Stimulated activated CD8-positive, alpha-beta memory T cell treated with anti-CD3 and anti-CD28 coated beads, Interleukin-7, amount 100 ng/mL, for 24 hours (primary cell): ENCODE measurements around the gene RFT1.

Experiments
- DNase-seq: peaks from one replicate; pipeline ENCODE4 v3.0.0-alpha.2; 2020; ENCODE audit warnings: low read depth

Gene RFT1

DNA sequence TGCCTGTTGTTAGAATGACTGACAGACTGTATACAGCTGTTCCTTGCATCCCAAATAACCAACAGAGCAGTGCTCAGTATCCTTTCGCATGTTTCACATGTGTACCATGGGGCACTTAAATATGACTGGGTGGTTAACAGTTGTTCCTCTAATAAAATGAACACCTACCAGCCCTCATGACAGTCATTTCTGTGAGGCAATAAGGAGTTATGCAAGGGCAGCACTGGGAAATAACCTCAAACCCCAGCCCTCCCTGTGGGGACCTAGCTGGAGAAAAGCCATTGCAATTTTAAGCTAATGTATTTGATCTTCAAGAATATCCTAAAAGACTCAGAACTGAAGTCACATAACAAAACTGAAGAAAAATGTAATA, 7.3 kb downstream of the RFT1 start:
- no peak for DNase-seq

GRCh38 chr3:53122255-53122932, 7.8 kb downstream of the RFT1 start:
- DNase-seq, result no peak

GRCh38 chr3:53120336-53120735, 9.9 kb downstream of the RFT1 start:
- DNase-seq, result no peak

DNA sequence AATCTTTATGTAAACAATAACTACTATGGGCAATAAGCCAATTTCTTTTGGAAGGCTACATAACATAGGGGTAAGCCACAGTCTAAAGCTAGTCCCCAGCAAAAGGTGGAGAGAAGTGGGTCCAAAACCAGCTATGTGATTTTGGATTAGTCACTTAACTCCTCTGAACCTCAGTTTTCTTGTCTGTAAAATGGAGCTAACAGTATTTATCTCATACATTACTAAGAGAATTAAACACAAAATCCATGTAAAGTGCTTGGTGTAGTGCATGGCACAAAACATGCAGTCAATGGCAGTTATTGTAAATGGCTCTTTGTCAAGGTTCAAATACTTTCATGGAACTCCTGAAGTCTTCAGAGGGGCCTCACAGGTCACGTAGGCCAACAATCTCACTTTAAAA, 13.3 kb downstream of the RFT1 start:
- DNase-seq, result no peak

DNA sequence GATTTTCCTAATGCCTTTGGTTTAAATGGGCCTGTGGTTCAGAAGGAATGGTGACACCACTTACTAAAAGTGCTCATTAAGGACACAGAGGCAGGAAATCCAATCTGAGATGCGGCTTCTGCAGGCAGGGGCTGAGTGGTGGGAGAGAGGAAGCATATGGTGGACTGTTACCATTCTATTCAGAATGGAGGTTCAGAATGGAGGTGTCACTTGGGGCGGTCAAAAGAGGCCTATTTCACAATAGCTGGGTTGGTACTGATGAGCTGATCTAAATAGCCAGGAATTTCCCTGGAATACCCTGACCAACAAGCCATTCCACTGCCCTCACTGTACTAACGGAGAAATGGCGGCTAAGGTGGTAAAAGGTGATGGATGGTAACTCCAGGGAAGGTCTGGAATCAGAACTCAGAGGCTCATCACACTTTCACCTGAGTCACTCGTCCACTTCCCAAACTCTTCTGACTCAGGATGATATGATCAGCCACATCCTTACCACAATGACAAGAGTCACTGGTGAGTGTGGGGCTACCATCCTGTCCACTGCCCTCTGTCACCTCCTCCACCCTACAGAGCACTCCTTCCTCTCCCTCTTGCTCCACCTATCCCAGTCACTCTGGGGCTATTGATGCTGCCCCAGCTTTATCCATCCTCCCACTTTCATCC, 15.7 kb downstream of the RFT1 start:
- no peak for DNase-seq

GRCh38 chr3:53114011-53114400, 16.2 kb downstream of the RFT1 start:
- DNase-seq, result peak; percentile 63

- no peak for DNase-seq
These were observed 16.8 kb downstream of the RFT1 start for GRCh38 chr3:53113293-53114010.

DNA sequence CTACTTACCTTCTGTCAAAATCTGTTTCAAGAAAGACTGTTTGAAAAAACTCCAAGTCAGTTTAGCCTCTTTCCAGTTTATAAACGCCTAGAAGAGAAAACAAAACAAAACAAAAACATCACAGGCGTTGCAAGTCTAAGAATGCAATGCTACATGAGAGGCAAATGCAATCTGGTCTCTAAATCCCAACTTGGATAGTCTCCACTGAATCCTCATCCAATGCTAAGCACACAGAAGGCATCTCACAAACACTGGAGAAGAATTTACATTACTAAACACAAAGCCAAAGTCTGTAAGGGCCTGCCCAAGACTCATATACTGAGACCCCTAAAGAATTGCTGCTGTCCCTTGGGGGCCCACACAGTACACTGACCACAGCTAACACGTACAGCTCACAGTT, 18.4 kb downstream of the RFT1 start:
- no peak for DNase-seq

DNA sequence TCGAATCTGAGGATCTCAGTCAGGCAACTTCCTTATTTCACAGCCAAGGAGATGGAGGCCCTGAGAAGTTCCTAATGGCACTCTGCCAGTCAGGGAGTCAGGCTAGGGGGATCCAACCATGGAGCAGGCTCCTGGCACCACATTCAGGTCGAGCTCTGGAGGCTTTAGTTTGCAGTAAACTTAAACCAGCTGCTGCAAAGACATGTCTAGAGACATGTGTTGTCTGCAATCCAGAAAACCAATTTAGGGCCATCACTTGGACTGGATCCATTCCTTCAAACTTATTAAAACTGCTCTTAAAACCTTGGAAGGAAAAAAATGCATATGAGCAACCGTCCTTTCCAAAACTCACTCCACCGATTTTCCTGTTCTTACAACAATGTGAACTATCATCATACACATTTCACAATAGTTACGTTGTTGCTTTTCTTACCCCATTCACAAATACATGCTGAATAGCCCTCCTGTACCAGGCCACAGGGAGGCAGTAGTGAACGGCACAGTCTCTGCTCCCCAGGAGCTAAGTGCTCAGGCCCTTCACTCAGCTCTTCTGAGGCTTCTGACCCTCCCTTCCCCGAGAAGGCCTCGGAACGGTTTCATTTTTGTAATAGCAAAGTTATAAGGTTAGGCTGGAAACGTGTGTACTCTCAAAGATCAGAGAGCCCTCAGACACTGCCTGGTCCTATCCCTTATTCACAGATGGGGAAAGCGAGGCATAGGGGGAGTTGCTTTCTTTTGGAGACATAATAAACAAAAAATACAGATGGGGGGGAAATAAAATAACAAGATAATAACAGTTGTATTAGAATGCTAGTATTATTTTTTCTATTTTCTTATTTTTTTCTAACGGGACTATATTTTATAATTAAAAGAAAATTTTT, 20.1 kb downstream of the RFT1 start:
- DNase-seq, result no peak

DNA sequence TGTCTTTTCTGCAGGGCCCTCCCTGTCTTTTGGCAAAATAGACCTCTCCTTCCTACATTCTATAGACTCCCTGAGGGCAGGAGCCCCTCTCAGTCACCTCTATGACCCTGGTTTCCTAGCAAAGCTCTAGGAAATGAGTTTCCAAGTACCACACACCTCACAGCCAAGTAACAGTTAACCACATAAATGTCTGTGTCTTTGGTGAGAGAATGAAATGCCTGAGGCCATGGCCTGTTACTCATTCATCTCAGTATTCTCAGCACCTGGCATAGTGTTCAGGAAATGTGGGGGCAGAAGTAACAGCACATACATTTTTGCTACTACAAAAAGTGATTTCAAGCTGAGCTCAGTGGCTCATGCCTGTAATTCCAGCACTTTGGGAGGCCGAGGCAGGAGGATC, 21.0 kb downstream of the RFT1 start:
- no peak for DNase-seq

GRCh38 chr3:53104762-53105161, 25.5 kb downstream of the RFT1 start:
- no peak for DNase-seq

DNA sequence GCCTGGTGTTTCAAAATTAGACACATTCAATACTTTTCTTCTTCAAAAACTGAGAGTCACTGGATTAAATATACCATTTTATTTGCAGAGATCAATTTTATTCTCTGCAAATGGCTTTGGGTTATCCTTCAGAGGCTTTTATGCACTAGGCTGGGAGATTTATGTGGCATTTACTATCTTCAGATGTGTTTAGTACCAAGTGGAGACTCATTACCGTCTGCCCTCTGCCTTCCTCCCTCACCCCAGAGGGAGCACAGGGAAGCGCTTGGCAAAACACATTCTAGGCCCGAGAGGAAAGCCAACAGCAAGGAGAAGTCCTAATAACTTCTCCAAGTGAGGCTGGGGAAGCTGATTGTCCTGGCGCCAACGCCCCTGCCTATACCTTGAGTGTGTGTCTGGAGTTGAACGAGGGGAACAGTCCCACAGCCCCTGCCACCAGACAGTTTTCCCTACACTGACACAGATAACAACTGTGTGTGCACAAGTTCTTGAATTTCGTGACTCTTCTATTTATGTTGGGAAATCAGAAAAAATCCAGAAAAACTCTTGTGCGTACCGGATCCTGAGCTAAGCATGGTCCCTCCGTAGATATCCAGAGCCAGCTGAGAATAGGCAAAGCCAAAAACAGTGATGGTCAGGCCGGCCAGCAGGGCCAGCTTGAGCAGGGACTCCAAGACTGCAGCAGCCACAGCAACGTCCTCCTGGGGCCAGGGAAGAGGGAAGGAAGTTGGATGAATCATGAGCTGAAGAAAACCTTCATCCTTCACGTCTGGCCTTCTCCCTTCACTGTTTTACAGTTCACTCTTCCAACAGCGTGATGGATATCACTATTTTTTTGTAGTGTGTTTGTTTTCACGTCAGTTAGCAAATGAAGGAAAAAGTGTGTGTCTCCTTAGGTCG, 26.6 kb downstream of the RFT1 start:
- DNase-seq, result no peak

GRCh38 chr3:53102601-53103147, 27.6 kb downstream of the RFT1 start:
- no peak for DNase-seq

DNA sequence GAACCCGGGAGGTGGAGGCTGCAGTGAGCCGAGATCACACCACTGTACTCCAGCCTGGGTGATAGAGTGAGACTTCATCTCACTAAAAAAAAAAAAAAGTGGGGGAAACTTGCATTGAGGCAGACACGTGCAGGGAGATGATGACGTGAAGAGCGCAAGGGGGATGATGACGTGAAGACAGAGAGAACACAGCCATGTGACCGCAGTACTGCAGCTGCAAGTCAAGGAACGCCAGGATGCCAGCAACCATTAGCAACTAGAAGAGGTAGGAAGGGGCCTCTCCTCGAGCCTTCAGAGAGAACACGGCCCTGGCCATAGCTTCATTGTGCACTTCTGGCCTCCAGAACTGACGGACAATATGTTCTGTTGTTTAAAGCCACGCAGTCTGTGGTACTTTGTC, 28.3 kb downstream of the RFT1 start:
- DNase-seq, result no peak

DNA sequence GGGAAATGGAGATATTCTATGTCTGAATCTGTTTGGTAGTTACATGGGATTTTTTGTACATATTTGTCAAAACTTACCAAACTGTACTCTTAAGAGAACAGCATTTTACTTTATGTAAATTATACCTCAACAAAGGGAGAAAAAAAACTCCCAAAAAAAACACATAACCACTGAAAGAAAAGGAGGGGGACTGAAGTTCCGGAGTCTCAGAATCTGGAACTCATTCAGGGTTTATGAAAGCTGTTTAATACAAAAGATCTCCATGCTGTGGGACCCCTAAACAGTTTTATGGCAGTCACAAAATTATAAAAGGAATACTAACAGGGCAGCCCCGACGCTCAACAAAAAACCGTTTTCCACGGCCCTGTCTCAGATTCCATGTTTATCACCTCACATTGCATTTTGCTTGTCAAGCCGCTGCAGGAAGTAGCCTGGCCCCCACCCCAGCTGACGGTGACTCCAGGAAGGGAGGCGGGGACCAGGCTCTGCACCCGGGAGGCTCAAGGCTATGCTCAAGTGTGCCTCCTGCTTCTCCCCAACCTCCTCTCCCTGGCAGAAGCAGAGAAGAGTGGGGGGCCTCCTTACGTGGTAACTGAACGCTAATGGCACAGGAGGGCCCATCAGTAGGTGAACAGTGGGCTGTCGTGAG, 29.3 kb downstream of the RFT1 start:
- no peak for DNase-seq

GRCh38 chr3:53097887-53098286, 32.3 kb downstream of the RFT1 start:
- DNase-seq, result no peak

GRCh38 chr3:53092942-53093341, 37.3 kb downstream of the RFT1 start:
- DNase-seq, result no peak

GRCh38 chr3:53092216-53092615, 38.0 kb downstream of the RFT1 start:
- DNase-seq, result no peak

GRCh38 chr3:53091011-53091410, 39.2 kb downstream of the RFT1 start:
- no peak for DNase-seq

GRCh38 chr3:53089511-53089910, 40.7 kb downstream of the RFT1 start:
- no peak for DNase-seq

DNA sequence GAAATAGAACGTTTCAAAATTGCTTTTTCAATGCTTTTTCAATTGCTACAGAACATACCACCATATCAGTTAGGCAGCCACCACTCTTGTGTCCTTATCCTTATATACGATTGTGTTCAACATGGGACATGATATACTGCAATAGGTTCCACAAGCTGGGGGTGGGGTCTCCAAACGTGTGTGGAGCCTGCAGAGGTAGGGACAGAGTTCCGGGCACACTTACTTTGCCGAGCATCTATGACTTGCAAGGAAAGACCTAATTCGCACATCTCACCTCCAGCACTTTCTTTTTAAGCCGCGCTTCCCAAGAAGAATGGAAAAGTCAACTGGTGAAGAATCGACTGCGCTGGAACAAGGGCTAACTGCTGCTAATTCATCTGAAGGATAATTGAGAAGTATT, 44.8 kb downstream of the RFT1 start:
- no peak for DNase-seq
